SK-N-SH (cell line): ENCODE data around the gene CYBC1. TPM values are rescaled to one million over a fixed set of nuclear protein-coding genes. Genes with fewer than 3 reads are reported as not detected.

ENCODE experiments used
- CTCF ChIA-PET: fragments of 300-600, 350-600 bp; formaldehyde crosslinking; extraction: SDS; loops from one replicate; lab custom pipeline; 2021; lab: Yijun Ruan, JAX
- POLR2A ChIA-PET: fragments of 350-600 bp; sonication (Branson Sonifier 250); formaldehyde crosslinking; extraction: SDS; loops from one replicate; lab custom pipeline; 2020; ENCODE audit warnings: antibody characterized with exemption, inconsistent platforms; lab: Yijun Ruan, JAX
- DNase-seq: peaks from one replicate; pipeline ENCODE4 v3.0.0; 2012
- H2AFZ ChIP-seq: fragments of 200-600 bp; sonication (generic); 2 replicates; pipeline ENCODE4 v1.8.1; 2016; ENCODE audit warnings: antibody characterized with exemption, mild to moderate bottlenecking, low read depth
- H3F3A ChIP-seq: fragments of 200-600 bp; sonication (generic); replicated peaks from 2 replicates; pipeline ENCODE3; 2016; ENCODE audit warnings: antibody characterized with exemption, mild to moderate bottlenecking; ENCODE audit not compliant: insufficient read depth
- H3K27ac ChIP-seq, 2 experiments: fragments of 200-500 bp in 1 of 2; fragments of 200-600 bp in 1 of 2; sonication (Bioruptor generic) in 1 of 2; sonication (generic), shearing (Covaris generic) in 1 of 2; 2 replicates each; pipeline versions ENCODE4 v1.5.1 to v1.6.1; 2014 to 2016; ENCODE audit warnings: low read depth in 2 of 2, inconsistent platforms in 1 of 2, low read length in 1 of 2, mild to moderate bottlenecking in 1 of 2, mixed read lengths in 1 of 2
- H3K27me3 ChIP-seq: fragments of 200-600 bp; sonication (generic), shearing (Covaris generic); 2 replicates; pipeline ENCODE4 v1.6.1; 2016; ENCODE audit warnings: mixed run types; ENCODE audit not compliant: insufficient read depth
- H3K36me3 ChIP-seq, 2 experiments: fragments of 200-500 bp in 1 of 2; fragments of 200-600 bp in 1 of 2; sonication (Bioruptor generic) in 1 of 2; sonication (generic) in 1 of 2; replicated peaks in 1 of 2; 2 replicates each; pipeline versions ENCODE3 to v1.5.1; 2014 to 2016; ENCODE audit warnings: low read length in 1 of 2, mild to moderate bottlenecking in 1 of 2; ENCODE audit not compliant: insufficient read depth in 2 of 2, control insufficient read depth in 1 of 2
- H3K4me1 ChIP-seq, 2 experiments: fragments of 200-500 bp in 1 of 2; fragments of 200-600 bp in 1 of 2; sonication (Bioruptor generic) in 1 of 2; sonication (generic), shearing (Covaris generic) in 1 of 2; 2 replicates each; pipeline versions ENCODE4 v1.5.1 to v1.6.1; 2014 to 2016; ENCODE audit warnings: low read depth in 1 of 2, low read length in 1 of 2, mixed run types in 1 of 2; ENCODE audit not compliant: insufficient read depth in 2 of 2, control insufficient read depth in 1 of 2
- H3K4me2 ChIP-seq: fragments of 200-600 bp; sonication (generic), shearing (Covaris generic); 2 replicates; pipeline ENCODE4 v1.6.1; 2017; ENCODE audit warnings: mixed run types
- H3K4me3 ChIP-seq, 2 experiments: fragments of 200-500 bp in 1 of 2; fragments of 200-600 bp in 1 of 2; sonication (Bioruptor generic) in 1 of 2; sonication (generic), shearing (Covaris generic) in 1 of 2; 2 replicates each; pipeline versions ENCODE4 v1.5.1 to v1.8.1; 2014 to 2016; ENCODE audit warnings: low read depth in 2 of 2, inconsistent platforms in 1 of 2, low read length in 1 of 2, mild to moderate bottlenecking in 1 of 2, mixed read lengths in 1 of 2, moderate library complexity in 1 of 2
- H3K79me2 ChIP-seq: fragments of 200-600 bp; sonication (generic); 2 replicates; pipeline ENCODE4 v1.8.1; 2017; ENCODE audit warnings: mild to moderate bottlenecking; ENCODE audit not compliant: insufficient read depth
- H3K9ac ChIP-seq: fragments of 200-600 bp; sonication (generic); 2 replicates; pipeline ENCODE4 v1.6.1; 2017; ENCODE audit warnings: mixed run types
- H3K9me2 ChIP-seq: fragments of 200-600 bp; sonication (generic); 2 replicates; pipeline ENCODE4 v1.6.1; 2017; ENCODE audit warnings: mixed run types
- H3K9me3 ChIP-seq: fragments of 200-600 bp; sonication (generic); 2 replicates; pipeline ENCODE4 v1.6.1; 2017; ENCODE audit warnings: mixed run types, mild to moderate bottlenecking, moderate library complexity
- H4K20me1 ChIP-seq: fragments of 200-600 bp; sonication (generic); 2 replicates; pipeline ENCODE4 v1.6.1; 2017; ENCODE audit warnings: mild to moderate bottlenecking, mixed run types; ENCODE audit not compliant: insufficient read depth
- CHD2 ChIP-seq: fragments of 150-350 bp; IDR thresholded peaks from 2 replicates; pipeline ENCODE4 v1.6.1; 2018; ENCODE audit warnings: low read length; ENCODE audit not compliant: partially characterized antibody
- CTCF ChIP-seq: fragments of 200-600 bp; sonication (generic); IDR thresholded peaks from 2 replicates; pipeline ENCODE4 v1.6.1; 2017; ENCODE audit warnings: antibody characterized with exemption, mild to moderate bottlenecking, moderate library complexity
- ELF1 ChIP-seq: IDR thresholded peaks from 2 replicates; pipeline ENCODE4 v1.4.0; 2012
- EP300 ChIP-seq, 2 experiments: IDR thresholded peaks; 2 replicates each; pipeline versions ENCODE4 v1.4.0 to v1.6.1; 2012; ENCODE audit warnings: borderline replicate concordance in 1 of 2, low read depth in 1 of 2, low read length in 1 of 2
- EZH2phosphoT487 ChIP-seq: fragments of 200-600 bp; sonication (generic); IDR thresholded peaks from 2 replicates; pipeline ENCODE4 v1.6.1; 2017; ENCODE audit warnings: low read depth, mixed run types, mild to moderate bottlenecking, antibody characterized with exemption, moderate library complexity, borderline replicate concordance
- FOSL2 ChIP-seq: IDR thresholded peaks from 2 replicates; pipeline ENCODE4 v1.4.0; 2012; ENCODE audit warnings: low read depth, mild to moderate bottlenecking, moderate library complexity, borderline replicate concordance
- FOXJ3 ChIP-seq: sonication (generic); formaldehyde crosslinking; IDR thresholded peaks from 2 replicates; pipeline ENCODE4 v1.5.1; 2020; ENCODE audit warnings: mild to moderate bottlenecking, missing genetic modification reagents
- IRF3 ChIP-seq: fragments of 150-350 bp; IDR thresholded peaks from 2 replicates; pipeline ENCODE4 v1.6.1; 2016; ENCODE audit warnings: mild to moderate bottlenecking, low read depth, low read length
- JUND ChIP-seq: IDR thresholded peaks from 2 replicates; pipeline ENCODE4 v1.4.0; 2012
- MAX ChIP-seq: IDR thresholded peaks from 2 replicates; pipeline ENCODE4 v1.4.0; 2012; ENCODE audit warnings: low read depth
- MXI1 ChIP-seq: IDR thresholded peaks from 2 replicates; pipeline ENCODE4 v1.6.1; 2012; ENCODE audit warnings: mild to moderate bottlenecking, low read depth, low read length, improper control_type of control experiment
- NFIC ChIP-seq: IDR thresholded peaks from 2 replicates; pipeline ENCODE4 v1.4.0; 2012; ENCODE audit warnings: borderline replicate concordance
- RCOR1 ChIP-seq: fragments of 150-350 bp; IDR thresholded peaks from 2 replicates; pipeline ENCODE4 v1.6.1; 2017; ENCODE audit warnings: antibody characterized with exemption, low read length
- RXRA ChIP-seq: IDR thresholded peaks from 2 replicates; pipeline ENCODE4 v1.4.0; 2012; ENCODE audit warnings: low read depth, mild to moderate bottlenecking, borderline replicate concordance
- SMC3 ChIP-seq: IDR thresholded peaks from 2 replicates; pipeline ENCODE4 v1.6.1; 2012; ENCODE audit warnings: low read depth, low read length, improper control_type of control experiment
- TCF12 ChIP-seq: IDR thresholded peaks from 2 replicates; pipeline ENCODE4 v1.4.0; 2012
- TEAD4 ChIP-seq: IDR thresholded peaks from 2 replicates; pipeline ENCODE4 v1.4.0; 2012; ENCODE audit warnings: mild to moderate bottlenecking, borderline replicate concordance; ENCODE audit not compliant: insufficient read depth
- USF2 ChIP-seq: fragments of 150-350 bp; IDR thresholded peaks from 2 replicates; pipeline ENCODE4 v1.6.1; 2017; ENCODE audit warnings: antibody characterized with exemption, low read length, low read depth, borderline replicate concordance
- ZBTB33 ChIP-seq: IDR thresholded peaks from 2 replicates; pipeline ENCODE4 v1.4.0; 2012; ENCODE audit warnings: low read depth, borderline replicate concordance
- WGBS: methylation state at CpG from one replicate; pipeline ENCODE4 v1.1.6; 2017; ENCODE audit warnings: low lambda C conversion rate; 5-methylcytosine and 5-hydroxymethylcytosine counted together
- polyA plus RNA-seq, 3 experiments: library from polyadenylated mRNA; depleted of rRNA; stranded (reverse); fragments of >200 nt; gene quantifications; 2 replicates each; pipeline ENCODE4 v1.2.3, GENCODE V29; 2012

Gene CYBC1
- polyA plus RNA-seq, 1 of the 3 experiments (the other 2 are of a cell fraction), result 165 TPM

GRCh38 chr17:82489851-82490511 is 39.4 kb upstream of the CYBC1 start:
- Histone ChIP-seq H3K79me2 (no peaks in the 10 kb centered on the region), H3K4me3 (no peak overlapping the region), H2AFZ (no peak overlapping the region), H3K9me3 (no peaks in the 10 kb centered on the region), H4K20me1 (0 out of 2 replicates have a peak, but pooled peaks cover 3% of the 10 kb centered on the region), H3K27me3 (no peaks in the 10 kb centered on the region), H3K9ac (no peak overlapping the region), H3K4me1 (peaks cover 8 to 9% of the 10 kb centered on the region in 2 experiments; a peak in 2 of 4 replicates), H3K9me2 (no peaks in the 10 kb centered on the region), H3K36me3 (peaks cover 24 to 25% of the 10 kb centered on the region in 2 experiments), H3K27ac (no peak overlapping the region), H3F3A (peaks cover 43% of the 10 kb centered on the region), H3K4me2 (no peak overlapping the region)
- WGBS, result 94% methylated on average over 21 of the region's 21 CpGs
- DNase-seq, result no peak
- ChIA-PET POLR2A (interaction anchor here (0.6 to 0.7 kb wide), 2 partner anchors 33 to 272 kb away, joined by 4 read pairs; no protein-coding TSS in a partner anchor), CTCF (interaction anchor here (0.8 to 1.6 kb wide), 6 partner anchors 13 to 60 kb away, joined by 3 to 4 read pairs (median 3); partner anchors contain the start of gene FOXK2)
- TF ChIP-seq EP300 (IDR thresholded peaks at IDR 0.05; ENCODE audit: borderline replicate concordance in 1 of 2, low read depth in 1 of 2, low read length in 1 of 2) (no peak), NFIC (no peak), CTCF (no peak), JUND (no peak), RCOR1 (no peak), FOSL2 (no peak), MXI1 (no peak), TCF12 (no peak), IRF3 (no peak), ELF1 (no peak), TEAD4 (no peak), ZBTB33 (no peak), CHD2 (no peak), MAX (no peak), USF2 (no peak), EZH2phosphoT487 (no peak), FOXJ3 (CRISPR knock-in tag) (no peak), SMC3 (no peak), RXRA (no peak)
